UCSD-AML1 (cell line): Measurements from ENCODE around the gene FMN2.
"Not testable (repeated sequence)": the region's sequence is repeated elsewhere in the genome, so short reads cannot be mapped to it uniquely, and the experiment has no call there.

Experiments used
- DNase-seq: peaks from one replicate; lab custom pipeline; 2025; ENCODE audit not compliant: unreplicated experiment; lab: John Stamatoyannopoulos, UW

The FMN2 gene

GRCh38 chr1:240304466-240304865 is 212.8 kb downstream of the FMN2 start:
- no peak for DNase-seq

- DNase-seq, result no peak
Measured at GRCh38 chr1:240306673-240307072, 215.0 kb downstream of the FMN2 start.

- no peak for DNase-seq
Measured at GRCh38 chr1:240308096-240308495, 216.4 kb downstream of the FMN2 start.

GRCh38 chr1:240309769-240310168 is 218.1 kb downstream of the FMN2 start:
- no peak for DNase-seq

GRCh38 chr1:240310226-240310925 is 218.7 kb downstream of the FMN2 start:
- no peak for DNase-seq

GRCh38 chr1:240312872-240313271 is 221.2 kb downstream of the FMN2 start:
- no peak for DNase-seq

GRCh38 chr1:240314845-240315801 is 223.4 kb downstream of the FMN2 start:
- DNase-seq, result no peak

- DNase-seq, result no peak
Measured at GRCh38 chr1:240319998-240320397, 228.3 kb downstream of the FMN2 start.

GRCh38 chr1:240320659-240321058 is 229.0 kb downstream of the FMN2 start:
- DNase-seq, result no peak

- DNase-seq, result no peak
Measured at GRCh38 chr1:240322943-240323342, 231.3 kb downstream of the FMN2 start.

GRCh38 chr1:240328382-240328781 is 236.7 kb downstream of the FMN2 start:
- not testable (repeated sequence) for DNase-seq

GRCh38 chr1:240329443-240329842 is 237.8 kb downstream of the FMN2 start:
- DNase-seq, result no peak

- no peak for DNase-seq
Measured at GRCh38 chr1:240332672-240333071, 241.0 kb downstream of the FMN2 start.

GRCh38 chr1:240337781-240338180 is 246.1 kb downstream of the FMN2 start:
- DNase-seq, result no peak

GRCh38 chr1:240338837-240339236 is 247.2 kb downstream of the FMN2 start:
- DNase-seq, result no peak

GRCh38 chr1:240341365-240342250 is 249.9 kb downstream of the FMN2 start:
- no peak for DNase-seq

- no peak for DNase-seq
Measured at GRCh38 chr1:240342251-240342625, 250.6 kb downstream of the FMN2 start.

GRCh38 chr1:240343045-240343444 is 251.4 kb downstream of the FMN2 start:
- no peak for DNase-seq

GRCh38 chr1:240343966-240344365 is 252.3 kb downstream of the FMN2 start:
- no peak for DNase-seq

- DNase-seq, result no peak
Measured at GRCh38 chr1:240344918-240345317, 253.2 kb downstream of the FMN2 start.

GRCh38 chr1:240349695-240350094 is 258.0 kb downstream of the FMN2 start:
- DNase-seq, result no peak
